H1 (cell line): ENCODE measurements around the gene RELL1. TPM values are rescaled to one million over a fixed set of nuclear protein-coding genes. Genes with fewer than 3 reads are reported as not detected.

Source experiments
- CTCF ChIA-PET: fragments of 300-600 bp; sonication (Branson Sonifier 250); formaldehyde crosslinking; loops from one replicate; lab custom pipeline; 2021; ENCODE audit not compliant: partially characterized antibody; lab: Charles Lee
- POLR2A ChIA-PET: fragments of 300-600 bp; sonication (Branson Sonifier 250); formaldehyde crosslinking; loops from one replicate; lab custom pipeline; 2021; ENCODE audit warnings: inconsistent platforms; ENCODE audit not compliant: partially characterized antibody; lab: Charles Lee
- DNase-seq, 2 experiments: peaks; one replicate each; pipeline versions ENCODE4 v3.0.0 to v3.0.0-alpha.2; 2010 to 2022; ENCODE audit warnings: low spot score in 2 of 2, low read depth in 1 of 2, mixed read lengths in 1 of 2
- FAIRE-seq: peaks from 2 replicates; lab custom pipeline; 2011; peaks lifted over from hg19 to GRCh38; lab: Jason Lieb, UNC
- H2AFZ ChIP-seq: 2 replicates; pipeline ENCODE4 v1.8.1; 2012; ENCODE audit warnings: low read length, inconsistent platforms
- H2AK5ac ChIP-seq: 2 replicates; pipeline ENCODE4 v1.6.1; 2013; ENCODE audit warnings: low read depth, low read length
- H2BK120ac ChIP-seq: replicated peaks from 2 replicates; pipeline ENCODE3; 2013; ENCODE audit warnings: low read depth, low read length, inconsistent platforms
- H2BK12ac ChIP-seq: 2 replicates; pipeline ENCODE4 v1.6.1; 2013; ENCODE audit warnings: low read depth, low read length
- H2BK15ac ChIP-seq: 2 replicates; pipeline ENCODE4 v1.6.1; 2013; ENCODE audit warnings: low read length
- H2BK20ac ChIP-seq: 2 replicates; pipeline ENCODE4 v1.6.1; 2013; ENCODE audit warnings: low read length
- H2BK5ac ChIP-seq: 2 replicates; pipeline ENCODE4 v1.6.1; 2013; ENCODE audit warnings: low read depth, low read length
- H3K14ac ChIP-seq: 2 replicates; pipeline ENCODE4 v1.6.1; 2013; ENCODE audit warnings: inconsistent platforms; ENCODE audit not compliant: insufficient read length
- H3K18ac ChIP-seq: 2 replicates; pipeline ENCODE4 v1.6.1; 2013; ENCODE audit warnings: low read length; ENCODE audit errors: extremely low read depth
- H3K23ac ChIP-seq: 2 replicates; pipeline ENCODE4 v1.6.1; 2013; ENCODE audit warnings: inconsistent platforms; ENCODE audit not compliant: insufficient read length
- H3K23me2 ChIP-seq: 2 replicates; pipeline ENCODE4 v1.6.1; 2013; ENCODE audit warnings: low read depth, low read length
- H3K27ac ChIP-seq: 2 replicates; pipeline ENCODE4 v1.6.1; 2011; ENCODE audit warnings: low read depth, low read length, inconsistent platforms
- H3K27me3 ChIP-seq, 4 experiments: replicated peaks in 1 of 4; 1 replicate in 1 of 4; 2 replicates in 3 of 4; pipeline versions ENCODE4 v1.6.1 to v1.8.1; 2011 to 2013; ENCODE audit warnings: low read length in 3 of 4, mild to moderate bottlenecking in 3 of 4, inconsistent platforms in 2 of 4, mixed read lengths in 2 of 4, moderate library complexity in 1 of 4; ENCODE audit not compliant: control insufficient read depth in 3 of 4, insufficient read depth in 3 of 4; ENCODE audit errors: extremely low read depth in 1 of 4
- H3K36me3 ChIP-seq, 4 experiments: 2 replicates each; pipeline versions ENCODE4 v1.6.1 to v1.8.1; 2011 to 2013; ENCODE audit warnings: mild to moderate bottlenecking in 4 of 4, low read length in 3 of 4, moderate library complexity in 2 of 4, control low read depth in 1 of 4, inconsistent platforms in 1 of 4; ENCODE audit not compliant: insufficient read depth in 4 of 4, control insufficient read depth in 2 of 4
- H3K4ac ChIP-seq: replicated peaks from 2 replicates; pipeline ENCODE3; 2013; ENCODE audit warnings: low read length, low read depth, mixed read lengths, inconsistent platforms; ENCODE audit not compliant: insufficient read length
- H3K4me1 ChIP-seq, 4 experiments: replicated peaks in 1 of 4; 1 replicate in 1 of 4; 2 replicates in 3 of 4; pipeline versions ENCODE4 v1.6.1 to v1.8.1; 2011 to 2013; ENCODE audit warnings: low read length in 3 of 4, inconsistent platforms in 2 of 4, mixed read lengths in 1 of 4; ENCODE audit not compliant: insufficient read depth in 4 of 4, control insufficient read depth in 3 of 4
- H3K4me2 ChIP-seq, 2 experiments: 2 replicates each; pipeline versions ENCODE4 v1.6.1 to v1.8.1; 2011 to 2013; ENCODE audit warnings: low read depth in 2 of 2, low read length in 2 of 2, control low read depth in 1 of 2, inconsistent platforms in 1 of 2, mild to moderate bottlenecking in 1 of 2; ENCODE audit not compliant: insufficient read depth in 1 of 2
- H3K4me3 ChIP-seq, 4 experiments: fragments of 200-600, 300-600 bp in 1 of 4; sonication (generic), shearing (Covaris generic), sonication (Bioruptor Twin) in 1 of 4; 2 replicates each; pipeline versions ENCODE4 v1.5.1 to v1.8.1; 2011 to 2016; ENCODE audit warnings: low read length in 4 of 4, low read depth in 3 of 4, control low read depth in 2 of 4, inconsistent platforms in 2 of 4, mild to moderate bottlenecking in 2 of 4, mixed read lengths in 1 of 4, moderate library complexity in 1 of 4; ENCODE audit not compliant: insufficient read depth in 2 of 4; ENCODE audit errors: extremely low read depth in 1 of 4
- H3K56ac ChIP-seq: replicated peaks from 2 replicates; pipeline ENCODE3; 2013; ENCODE audit warnings: low read depth, mild to moderate bottlenecking, mixed read lengths, low read length, inconsistent platforms; ENCODE audit not compliant: insufficient read length
- H3K79me1 ChIP-seq: 2 replicates; pipeline ENCODE4 v1.6.1; 2013; ENCODE audit warnings: low read depth, low read length, control low read depth
- H3K79me2 ChIP-seq, 2 experiments: 2 replicates each; pipeline versions ENCODE4 v1.6.1 to v1.8.1; 2012 to 2013; ENCODE audit warnings: low read length in 2 of 2, mild to moderate bottlenecking in 2 of 2, inconsistent platforms in 1 of 2; ENCODE audit not compliant: insufficient read depth in 2 of 2, control insufficient read depth in 1 of 2
- H3K9ac ChIP-seq, 4 experiments: replicated peaks in 1 of 4; 1 replicate in 1 of 4; 2 replicates in 3 of 4; pipeline versions ENCODE4 v1.6.1 to v1.8.1; 2011 to 2013; ENCODE audit warnings: low read depth in 3 of 4, low read length in 3 of 4, control low read depth in 2 of 4, mild to moderate bottlenecking in 2 of 4, moderate library complexity in 2 of 4, inconsistent platforms in 1 of 4; ENCODE audit errors: extremely low read depth in 1 of 4
- H3K9me3 ChIP-seq, 2 experiments: 2 replicates each; pipeline versions ENCODE4 v1.6.1 to v1.8.1; 2012 to 2013; ENCODE audit warnings: mild to moderate bottlenecking in 2 of 2, moderate library complexity in 2 of 2, control low read depth in 1 of 2, inconsistent platforms in 1 of 2, low read depth in 1 of 2, low read length in 1 of 2, mixed read lengths in 1 of 2; ENCODE audit not compliant: insufficient read depth in 2 of 2
- H4K20me1 ChIP-seq, 2 experiments: replicated peaks in 1 of 2; 2 replicates each; pipeline versions ENCODE3 to v1.8.1; 2011 to 2013; ENCODE audit warnings: inconsistent platforms in 2 of 2, low read length in 2 of 2, mild to moderate bottlenecking in 1 of 2; ENCODE audit not compliant: insufficient read depth in 2 of 2, control insufficient read depth in 1 of 2
- H4K5ac ChIP-seq: 2 replicates; pipeline ENCODE4 v1.6.1; 2013; ENCODE audit warnings: low read length, low read depth, mixed read lengths, inconsistent platforms; ENCODE audit not compliant: insufficient read length
- H4K8ac ChIP-seq: 2 replicates; pipeline ENCODE4 v1.8.0; 2013; ENCODE audit warnings: mild to moderate bottlenecking, moderate library complexity, low read length, inconsistent platforms; ENCODE audit not compliant: insufficient read depth; ENCODE audit errors: extremely low read depth
- H4K91ac ChIP-seq: replicated peaks from 2 replicates; pipeline ENCODE3; 2013; ENCODE audit warnings: low read length, mixed read lengths, inconsistent platforms; ENCODE audit not compliant: insufficient read length
- BRCA1 ChIP-seq: IDR thresholded peaks from 2 replicates; pipeline ENCODE4 v1.6.1; 2012; ENCODE audit warnings: low read depth, low read length, improper control_type of control experiment
- CHD2 ChIP-seq: IDR thresholded peaks from 2 replicates; pipeline ENCODE4 v1.6.1; 2012; ENCODE audit warnings: low read length, improper control_type of control experiment
- EP300 ChIP-seq, 2 experiments: IDR thresholded peaks; 1 replicate in 1 of 2; 2 replicates in 1 of 2; pipeline ENCODE4 v1.6.1; 2011 to 2012; ENCODE audit warnings: low read depth in 2 of 2, low read length in 2 of 2, mild to moderate bottlenecking in 2 of 2, borderline replicate concordance in 1 of 2, inconsistent platforms in 1 of 2, moderate library complexity in 1 of 2
- MAFK ChIP-seq: IDR thresholded peaks from 2 replicates; pipeline ENCODE4 v1.6.1; 2012; ENCODE audit warnings: low read depth, mild to moderate bottlenecking, improper control_type of control experiment, low read length
- NANOG ChIP-seq: IDR thresholded peaks from 2 replicates; pipeline ENCODE4 v1.6.1; 2011; ENCODE audit warnings: low read length, low read depth, mild to moderate bottlenecking, inconsistent platforms; ENCODE audit not compliant: insufficient read depth, poor library complexity, severe bottlenecking
- NRF1 ChIP-seq: IDR thresholded peaks from 2 replicates; pipeline ENCODE4 v1.6.1; 2011; ENCODE audit warnings: mild to moderate bottlenecking, low read depth, low read length, improper control_type of control experiment
- POLR2A ChIP-seq, 2 experiments: IDR thresholded peaks; 1 replicate in 1 of 2; 2 replicates in 1 of 2; pipeline ENCODE4 v1.6.1; 2011; ENCODE audit warnings: low read depth in 2 of 2, low read length in 2 of 2, mild to moderate bottlenecking in 2 of 2; ENCODE audit errors: control extremely low read depth in 1 of 2
- RFX5 ChIP-seq: IDR thresholded peaks from 2 replicates; pipeline ENCODE4 v1.6.1; 2011; ENCODE audit warnings: low read depth, low read length, improper control_type of control experiment, borderline replicate concordance
- RNF2 ChIP-seq: fragments of 200-900, 300-1000 bp; sonication (generic); IDR thresholded peaks from 2 replicates; pipeline ENCODE4 v1.7.1; 2016; ENCODE audit warnings: borderline replicate concordance, low read depth, mild to moderate bottlenecking, antibody characterized with exemption, low read length; ENCODE audit not compliant: poor library complexity, severe bottlenecking; ENCODE audit errors: missing control alignments
- whole genome bisulfite sequencing, 2 experiments: shearing (Covaris generic) in 1 of 2; methylation state at CpG; one replicate each; pipeline versions ENCODE4 v1.1.6 to v1.1.7; 2013 to 2015; ENCODE audit warnings: low lambda C conversion rate in 2 of 2, mixed read lengths in 2 of 2, inconsistent platforms in 1 of 2, low coverage in 1 of 2, missing lambda C conversion rate in 1 of 2; ENCODE audit not compliant: insufficient replicate concordance in 2 of 2, insufficient coverage in 1 of 2, insufficient read length in 1 of 2; ENCODE audit errors: extremely low coverage in 1 of 2, missing lambda C conversion rate in 1 of 2; 5-methylcytosine and 5-hydroxymethylcytosine counted together
- polyA plus RNA-seq, 7 experiments: library from polyadenylated mRNA; depleted of rRNA in 3 of 7; stranded (reverse) in 5 of 7; unstranded in 2 of 7; fragments of >200 nt in 5 of 7; fragments of 200-250 nt in 2 of 7; gene quantifications; 1 replicate in 5 of 7; 2 replicates in 1 of 7; 4 replicates in 1 of 7; pipeline versions ENCODE4 v1.2.1 to v1.2.3, GENCODE V29; 2011 to 2013; ENCODE audit warnings: missing spikeins in 2 of 7, mixed read lengths in 2 of 7
- total RNA-seq: library from RNA; stranded (reverse); fragmentation: NEBNext Ultra II Directional; extraction: Animal tissue kit (Norgen Biotek cat#: 25700); gene quantifications from 2 replicates; pipeline ENCODE4 v1.2.1, GENCODE V29; 2021

Gene RELL1
- total and polyA plus RNA-seq, 2 of the 8 experiments (the other 6 are each of a cell fraction or from before 2014, with no cell fraction given), result 2.1 to 14.1 TPM

DNA sequence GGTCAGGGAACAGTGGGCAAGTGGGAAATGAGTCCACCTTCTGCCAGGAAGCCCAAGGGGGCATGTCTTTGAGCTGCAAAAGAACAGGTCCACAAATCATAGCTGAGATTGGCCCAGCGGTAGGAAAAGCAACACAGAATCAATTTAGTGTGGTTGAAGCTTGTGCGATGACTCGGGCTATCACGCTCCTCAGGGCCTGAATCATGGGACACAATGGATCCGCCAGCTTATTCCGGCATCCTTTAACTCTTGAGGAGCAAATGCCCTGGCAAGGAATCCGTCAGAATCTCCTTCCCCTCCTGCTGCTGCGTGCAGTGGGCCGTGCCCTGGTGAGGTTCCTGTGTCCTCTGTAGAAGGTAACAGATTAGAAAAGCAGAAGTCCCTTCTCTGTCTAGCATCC is 98.0 kb downstream of the RELL1 start:
- Histone ChIP-seq H3K56ac (no peak overlapping the region), H3K9ac (no peak overlapping the region), H3K14ac (no peak overlapping the region), H3K4me3 (no peak overlapping the region), H3K27me3 (no peaks in the 10 kb centered on the region; a peak in 1 of 7 replicates), H2BK15ac (no peak overlapping the region), H2BK120ac (no peak overlapping the region), H3K18ac (no peak overlapping the region), H3K9me3 (no peaks in the 10 kb centered on the region), H3K79me1 (no peaks in the 10 kb centered on the region), H3K4me2 (no peak overlapping the region), H2BK12ac (no peak overlapping the region)
- no peak for DNase-seq
- POLR2A ChIA-PET, result interaction anchor here (0.7 kb wide), 1 partner anchor 123 kb away, joined by 3 read pairs; no protein-coding TSS in a partner anchor
- TF ChIP-seq POLR2A (IDR thresholded peaks at IDR 0.05; ENCODE audit: control extremely low read depth in 1 of 2, low read depth in 2 of 2, low read length in 2 of 2) (no peak), RNF2 (no peak), NRF1 (no peak), EP300 (IDR thresholded peaks at IDR 0.05; ENCODE audit: borderline replicate concordance in 1 of 2, low read depth in 2 of 2, low read length in 2 of 2) (no peak), NANOG (no peak), MAFK (no peak), RFX5 (no peak), BRCA1 (no peak), CHD2 (no peak)
- TF ChIP-seq, all 59 proteins: peak for 0
- H2BK20ac ChIP-seq, result no peak overlapping the region
- H3K4me1 ChIP-seq, result peaks cover 0 to 10% (median 2%) of the 10 kb centered on the region in 4 experiments; a peak in 3 of 7 replicates
- H2AFZ ChIP-seq, result no peak overlapping the region
- H2BK5ac ChIP-seq, result no peak overlapping the region
- no peak overlapping the region for H4K91ac ChIP-seq
- no peak overlapping the region for H4K5ac ChIP-seq
- no peak for FAIRE-seq
- no peak overlapping the region for H3K23ac ChIP-seq
- CTCF ChIA-PET, result interaction anchor here (1.5 kb wide), 1 partner anchor 13 kb away, joined by 4 read pairs; no protein-coding TSS in a partner anchor
- H3K36me3 ChIP-seq, result no peaks in the 10 kb centered on the region
- H3K4ac ChIP-seq, result no peak overlapping the region
- H3K27ac ChIP-seq, result no peak overlapping the region
- no peak overlapping the region for H4K8ac ChIP-seq
- H3K79me2 ChIP-seq, result no peaks in the 10 kb centered on the region
- no peaks in the 10 kb centered on the region for H4K20me1 ChIP-seq
- no peaks in the 10 kb centered on the region; the same call in 1 of the 2 replicates for H3K23me2 ChIP-seq
- WGBS, 2 experiments, result 93% methylated on average over 9 of the region's 9 CpGs; no CpG with 5 or more reads in 1 of the 2 experiments
- H2AK5ac ChIP-seq, result no peak overlapping the region
